Measurements from ENCODE around the gene CCDC24.

CCDC24 gene

GRCh38 chr1:43963890-43964289 is 27.5 kb upstream of the CCDC24 start:
- DNase-seq: no peak

GRCh38 chr1:43965316-43965715 is 26.1 kb upstream of the CCDC24 start:
- DNase-seq: no peak

- no peak for DNase-seq
These were observed 23.0 kb upstream of the CCDC24 start for GRCh38 chr1:43968348-43968948.

GRCh38 chr1:43969416-43969745 is 22.0 kb upstream of the CCDC24 start:
- no peak for DNase-seq

- DNase-seq: peak; percentile 90
These were observed 21.5 kb upstream of the CCDC24 start, which contains the start of gene DPH2 for GRCh38 chr1:43969746-43970466. TSS of gene DPH2 (plus strand) at chr1:43970010. CDS start at chr1:43970176, 166 bp downstream.

GRCh38 chr1:43970502-43970901 is 20.9 kb upstream of the CCDC24 start:
- DNase-seq: no peak

- DNase-seq: no peak
These were observed 20.5 kb upstream of the CCDC24 start for GRCh38 chr1:43970911-43971310.

- DNase-seq: no peak
These were observed 19.9 kb upstream of the CCDC24 start for GRCh38 chr1:43971336-43971980.

- no peak for DNase-seq
These were observed 17.4 kb upstream of the CCDC24 start for GRCh38 chr1:43973981-43974442.

GRCh38 chr1:43974443-43975248 is 16.8 kb upstream of the CCDC24 start, which contains the start of gene ATP6V0B:
TSS of gene ATP6V0B (plus strand) at chr1:43974960. CDS start at chr1:43975041, 81 bp downstream.
- peak; percentile 93 for DNase-seq

- peak; percentile 45 for DNase-seq
These were observed 16.0 kb upstream of the CCDC24 start for GRCh38 chr1:43975249-43975961.

- no peak for DNase-seq
These were observed 15.4 kb upstream of the CCDC24 start for GRCh38 chr1:43976045-43976444.

- no peak for DNase-seq
These were observed 14.5 kb upstream of the CCDC24 start for GRCh38 chr1:43976890-43977289.

GRCh38 chr1:43977376-43978263 is 13.8 kb upstream of the CCDC24 start:
- DNase-seq: no peak

- no peak for DNase-seq
These were observed 13.2 kb upstream of the CCDC24 start for GRCh38 chr1:43978264-43978550.

GRCh38 chr1:43978551-43979260 is 12.7 kb upstream of the CCDC24 start, which contains the start of gene B4GALT2:
TSS of gene B4GALT2 (plus strand) at chr1:43979210. CDS start at chr1:43981161, 1,951 bp downstream.
- DNase-seq: peak; percentile 46

GRCh38 chr1:43979261-43979527 is 12.2 kb upstream of the CCDC24 start:
- DNase-seq: no peak

- peak; percentile 30 for DNase-seq
These were observed 11.7 kb upstream of the CCDC24 start for GRCh38 chr1:43979528-43980254.

- DNase-seq: no peak
These were observed 10.9 kb upstream of the CCDC24 start for GRCh38 chr1:43980255-43981134.

All from activated T-cell treated with anti-CD3 and anti-CD28 coated beads, Interleukin-2, amount 50 U/mL, for 1 hour (primary cell).